Aorta (tissue), 5 donors: ENCODE data around the gene OXCT1. TPM values are rescaled to one million over a fixed set of nuclear protein-coding genes. Genes with fewer than 3 reads are reported as not detected.
A peak's percentile ranks its signal among the peaks of the same experiment; 100 is the strongest.
"Not testable (repeated sequence)": the region's sequence is repeated elsewhere in the genome, so short reads cannot be mapped to it uniquely, and the experiment has no call there.

Experiments used
- ATAC-seq: fragments of 200-7000 bp; cut with Tn5 transposase; one replicate; pipeline ENCODE4 v1.9.1; 2022; ENCODE audit warnings: moderate library complexity; ENCODE audit not compliant: low FRiP score
- DNase-seq, 2 donors: peaks; one replicate each; pipeline ENCODE4 v3.0.0-alpha.2; 2020
- H3K27ac ChIP-seq, 2 donors: one replicate each; pipeline ENCODE4 v1.5.1; 2013; ENCODE audit warnings: low read length in 2 of 2, mild to moderate bottlenecking in 2 of 2, moderate library complexity in 2 of 2, control low read depth in 1 of 2, inconsistent platforms in 1 of 2, low read depth in 1 of 2
- H3K27me3 ChIP-seq, 2 donors: one replicate each; pipeline ENCODE4 v1.6.1; 2013; ENCODE audit warnings: control low read depth in 1 of 2, low read length in 1 of 2, mild to moderate bottlenecking in 1 of 2, moderate library complexity in 1 of 2; ENCODE audit not compliant: insufficient read depth in 2 of 2, control insufficient read depth in 1 of 2
- H3K36me3 ChIP-seq, 2 donors: one replicate each; pipeline ENCODE4 v1.6.1; 2013; ENCODE audit warnings: control low read depth in 1 of 2, low read length in 1 of 2, mild to moderate bottlenecking in 1 of 2; ENCODE audit not compliant: insufficient read depth in 2 of 2, control insufficient read depth in 1 of 2
- H3K4me1 ChIP-seq, 2 donors: one replicate each; pipeline ENCODE4 v1.6.1; 2013; ENCODE audit warnings: low read length in 2 of 2, control low read depth in 1 of 2, mild to moderate bottlenecking in 1 of 2, moderate library complexity in 1 of 2; ENCODE audit not compliant: insufficient read depth in 2 of 2, control insufficient read depth in 1 of 2
- H3K4me3 ChIP-seq, 2 donors: one replicate each; pipeline ENCODE4 v1.5.1; 2013; ENCODE audit warnings: low read length in 2 of 2, control low read depth in 1 of 2, mild to moderate bottlenecking in 1 of 2
- H3K9me3 ChIP-seq: one replicate; pipeline ENCODE4 v1.6.1; 2013; ENCODE audit warnings: mild to moderate bottlenecking, low read length; ENCODE audit not compliant: control insufficient read depth
- WGBS, 2 donors: extraction: QIAGEN DNeasy Blood & Tissue Kit; methylation state at CpG; one replicate each; pipeline ENCODE4 v1.1.7; 2013; 5-methylcytosine and 5-hydroxymethylcytosine counted together
- intact Hi-C, 2 donors: fragments of 100-400 bp; cut with DNase I; formaldehyde crosslinking; loops; one replicate each; pipeline versions ENCODE4 v1.14.2 to v1.15.0; 2022
- polyA plus RNA-seq, 2 donors: library from polyadenylated mRNA; stranded (reverse); fragments of 200-250 nt; gene quantifications; one replicate each; pipeline ENCODE4 v1.2.3, GENCODE V29; 2013
- total RNA-seq, 2 donors: library from RNA; stranded (reverse); fragmentation: NEBNext Ultra II Directional; extraction: Animal tissue kit (Norgen Biotek cat#: 25700); gene quantifications; one replicate each; pipeline ENCODE4 v1.2.1, GENCODE V29; 2021
- donor health status: healthy with polysubstance abuse.
- donor health status: Bipolar disorder and iron deficiency.
- donor health status: DM: no; HTN: no; CAD: no.
- donor health status: DM: no; HTN: no; CAD: no.
- donor health status: DM: yes; HTN: yes; CAD: no.

The OXCT1 gene
- total and polyA plus RNA-seq, 4 donors: 22.5 to 32.1 (median 27.8) TPM

DNA sequence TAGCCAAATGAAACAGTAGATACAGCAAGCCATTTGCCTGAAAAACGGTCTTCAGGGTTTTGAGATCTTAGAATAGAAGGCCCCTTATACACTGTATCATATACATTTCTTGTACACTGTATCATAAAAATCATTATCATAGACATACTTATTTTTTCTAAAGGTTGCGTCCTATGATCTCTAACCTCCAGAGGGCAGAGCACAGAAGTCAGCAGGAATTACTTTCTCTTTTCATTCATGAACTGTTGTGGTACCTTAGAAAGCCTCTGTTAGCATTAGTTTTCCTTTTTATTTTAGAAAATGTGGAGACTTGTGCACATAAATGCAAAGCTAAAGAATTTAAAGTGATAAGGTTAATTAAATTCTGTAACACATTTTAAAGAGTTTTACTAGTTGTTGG lies 115.4 kb downstream of the OXCT1 start:
- intact Hi-C loops: no loop called here
- no peaks in the 10 kb centered on the region for H3K9me3 ChIP-seq
- no peak overlapping the region for H3K4me3 ChIP-seq
- no peak for DNase-seq
- H3K4me1 ChIP-seq: peaks cover 0 to 6% of the 10 kb centered on the region in 2 donors
- H3K27me3 ChIP-seq: no peaks in the 10 kb centered on the region
- peaks cover 2 to 3% of the 10 kb centered on the region in 2 donors for H3K36me3 ChIP-seq
- 81 to 88% methylated on average over 2 of the region's 2 CpGs for WGBS, 2 donors
- H3K27ac ChIP-seq: no peak overlapping the region
- no peak for ATAC-seq

GRCh38 chr5:41751867-41752266 lies 118.4 kb downstream of the OXCT1 start:
- H3K27ac ChIP-seq: no peak overlapping the region
- H3K36me3 ChIP-seq: no peaks in the 10 kb centered on the region
- DNase-seq (no peak), ATAC-seq (no peak)
- H3K9me3 ChIP-seq: no peaks in the 10 kb centered on the region
- H3K4me1 ChIP-seq: peaks cover 0 to 11% of the 10 kb centered on the region in 2 donors
- intact Hi-C loops: no loop called here
- no peak overlapping the region for H3K4me3 ChIP-seq
- H3K27me3 ChIP-seq: no peaks in the 10 kb centered on the region

DNA sequence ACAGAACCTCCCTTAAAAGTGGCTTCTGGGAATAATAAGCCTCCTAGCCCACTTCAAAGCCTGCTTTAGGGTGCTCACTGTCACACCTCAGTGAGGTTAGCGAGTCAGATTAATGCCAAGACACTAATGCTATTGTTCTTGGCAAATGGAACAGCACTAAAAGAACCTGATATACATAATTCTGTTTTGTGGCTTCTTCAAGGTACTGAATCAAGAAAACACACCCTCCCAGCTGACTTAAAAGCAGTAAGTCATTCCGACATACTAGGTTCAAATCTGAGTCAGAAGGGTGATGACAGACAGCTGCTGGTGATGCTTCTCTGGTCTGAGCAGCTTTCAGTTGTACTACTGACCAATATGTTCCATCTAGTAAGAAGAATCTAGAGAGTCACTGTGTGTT lies 121.6 kb downstream of the OXCT1 start:
- H3K36me3 ChIP-seq: peaks cover 0 to 2% of the 10 kb centered on the region in 2 donors
- H3K27me3 ChIP-seq: no peaks in the 10 kb centered on the region
- peak overlapping the region in 1 of 2 donors; percentile 12 for H3K27ac ChIP-seq
- H3K4me1 ChIP-seq: peaks cover 0 to 10% of the 10 kb centered on the region in 2 donors
- DNase-seq: no peak
- intact Hi-C loops: no loop called here
- no peaks in the 10 kb centered on the region for H3K9me3 ChIP-seq
- no peak overlapping the region for H3K4me3 ChIP-seq
- no peak for ATAC-seq
- 84 to 86% methylated on average over 2 of the region's 2 CpGs for WGBS, 2 donors

GRCh38 chr5:41747708-41748107 lies 122.5 kb downstream of the OXCT1 start:
- no peaks in the 10 kb centered on the region for H3K9me3 ChIP-seq
- peaks cover 0 to 5% of the 10 kb centered on the region in 2 donors for H3K4me1 ChIP-seq
- 88 to 89% methylated on average over 1 of the region's 1 CpG for WGBS, 2 donors
- peaks cover 0 to 2% of the 10 kb centered on the region in 2 donors for H3K36me3 ChIP-seq
- H3K4me3 ChIP-seq: no peak overlapping the region
- no peaks in the 10 kb centered on the region for H3K27me3 ChIP-seq
- intact Hi-C loops: no loop called here
- no peak for DNase-seq
- ATAC-seq: no peak
- peak overlapping the region in 1 of 2 donors; percentile 33 for H3K27ac ChIP-seq

DNA sequence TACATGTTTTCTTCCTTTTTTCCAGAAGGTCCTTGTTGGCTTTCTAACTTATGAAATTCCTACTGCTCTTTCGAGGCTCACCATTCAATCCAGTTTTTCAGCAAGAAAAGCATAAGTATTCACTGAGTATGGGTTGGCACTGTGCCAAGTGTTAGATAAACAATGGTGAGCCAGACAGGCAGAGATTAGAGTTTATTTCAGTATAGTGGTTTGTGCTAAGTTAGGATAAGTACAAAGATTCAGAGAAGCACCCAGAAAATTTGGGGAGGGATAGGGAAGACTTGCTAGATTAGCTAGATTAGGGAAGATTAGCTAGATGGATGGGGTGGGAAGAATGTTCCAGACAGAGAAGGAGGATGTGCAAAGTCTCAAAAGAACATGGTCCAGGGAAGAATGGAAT lies 122.9 kb downstream of the OXCT1 start:
- Histone ChIP-seq H3K9me3 (no peaks in the 10 kb centered on the region), H3K4me1 (peaks cover 0 to 5% of the 10 kb centered on the region in 2 donors), H3K4me3 (no peak overlapping the region), H3K36me3 (peaks cover 0 to 2% of the 10 kb centered on the region in 2 donors), H3K27ac (no peak overlapping the region), H3K27me3 (no peaks in the 10 kb centered on the region)
- intact Hi-C loops: no loop called here
- ATAC-seq: no peak
- 0 to 6% methylated on average over 1 of the region's 1 CpG for WGBS, 2 donors
- DNase-seq: no peak

GRCh38 chr5:41742608-41743007 lies 127.6 kb downstream of the OXCT1 start:
- DNase-seq, H3K27me3 ChIP-seq, H3K36me3 ChIP-seq, intact Hi-C loops, H3K9me3 ChIP-seq, H3K4me1 ChIP-seq, H3K27ac ChIP-seq, H3K4me3 ChIP-seq, ATAC-seq: not testable (repeated sequence)
- WGBS, 2 donors: 80 to 92% methylated on average over 1 of the region's 1 CpG

GRCh38 chr5:41738710-41739354 lies 131.4 kb downstream of the OXCT1 start:
- intact Hi-C loops: no loop called here

DNA sequence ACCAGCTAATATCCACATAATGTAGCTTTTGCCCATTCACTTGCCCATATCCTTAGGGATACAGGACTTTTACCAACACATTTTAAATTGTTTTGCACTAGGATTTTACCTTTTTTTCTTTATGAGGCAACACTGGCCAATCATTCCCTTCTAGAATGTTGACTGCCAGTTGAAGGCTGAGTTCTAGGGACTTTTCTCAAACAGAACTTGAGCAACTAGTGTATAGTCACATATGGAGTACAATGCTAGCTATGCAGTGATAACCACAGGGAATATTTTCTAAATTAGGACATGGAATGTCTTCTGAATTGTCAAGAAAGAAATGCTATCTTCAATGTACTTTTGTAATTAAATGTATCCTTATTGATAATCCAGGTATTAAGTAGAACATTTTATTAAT lies 133.6 kb downstream of the OXCT1 start:
- no peak overlapping the region for H3K27ac ChIP-seq
- no peaks in the 10 kb centered on the region for H3K4me1 ChIP-seq
- H3K36me3 ChIP-seq: peaks cover 3 to 5% of the 10 kb centered on the region in 2 donors
- intact Hi-C loops: no loop called here
- H3K9me3 ChIP-seq: no peaks in the 10 kb centered on the region
- no peaks in the 10 kb centered on the region for H3K27me3 ChIP-seq
- H3K4me3 ChIP-seq: no peak overlapping the region
- ATAC-seq (no peak), DNase-seq (no peak)

More at GRCh38 chr5:41738710-41739354, 131.4 kb downstream of the OXCT1 start:
- H3K27me3 ChIP-seq: no peaks in the 10 kb centered on the region
- DNase-seq: no peak
- ATAC-seq: no peak
- no peak overlapping the region for H3K27ac ChIP-seq
- H3K36me3 ChIP-seq: peaks cover 3 to 5% of the 10 kb centered on the region in 2 donors
- H3K4me1 ChIP-seq: no peaks in the 10 kb centered on the region
- no peak overlapping the region for H3K4me3 ChIP-seq
- H3K9me3 ChIP-seq: no peaks in the 10 kb centered on the region
- WGBS, 2 donors: 60 to 65% methylated on average over 3 of the region's 3 CpGs

GRCh38 chr5:41735213-41735612 lies 135.0 kb downstream of the OXCT1 start:
- Histone ChIP-seq H3K27ac (no peak overlapping the region), H3K36me3 (peaks cover 3 to 5% of the 10 kb centered on the region in 2 donors), H3K9me3 (no peaks in the 10 kb centered on the region), H3K27me3 (no peaks in the 10 kb centered on the region), H3K4me1 (no peaks in the 10 kb centered on the region), H3K4me3 (no peak overlapping the region)
- intact Hi-C loops: no loop called here
- ATAC-seq (no peak), DNase-seq (no peak)
